Parathyroid adenoma (tissue), 2 donors: ENCODE measurements around the gene RABGAP1.

ENCODE experiments used
- H2AFZ ChIP-seq: fragments of 300-600 bp; sonication (generic); one replicate; pipeline ENCODE4 v1.7.0; 2017; ENCODE audit warnings: antibody characterized with exemption, mild to moderate bottlenecking
- H3K27ac ChIP-seq: fragments of 300-600 bp; sonication (generic); one replicate; pipeline ENCODE4 v1.7.0; 2017
- H3K27me3 ChIP-seq: fragments of 300-600 bp; sonication (generic); one replicate; pipeline ENCODE4 v1.7.0; 2017; ENCODE audit warnings: low read length; ENCODE audit not compliant: control insufficient read depth, insufficient read depth
- H3K36me3 ChIP-seq: fragments of 300-600 bp; sonication (generic); one replicate; pipeline ENCODE4 v1.7.0; 2017; ENCODE audit warnings: low read length; ENCODE audit not compliant: control insufficient read depth, insufficient read depth
- H3K4me1 ChIP-seq: fragments of 300-600 bp; sonication (generic); one replicate; pipeline ENCODE4 v1.7.0; 2017; ENCODE audit warnings: control low read depth
- H3K4me2 ChIP-seq: fragments of 300-600 bp; sonication (generic); one replicate; pipeline ENCODE4 v1.7.0; 2017; ENCODE audit warnings: low read length
- H3K4me3 ChIP-seq: fragments of 300-600 bp; sonication (generic); one replicate; pipeline ENCODE4 v1.7.0; 2017; ENCODE audit warnings: low read depth, low read length
- H3K79me2 ChIP-seq: fragments of 300-600 bp; sonication (generic); one replicate; pipeline ENCODE4 v1.7.0; 2017; ENCODE audit warnings: control low read depth
- H3K9ac ChIP-seq: fragments of 300-600 bp; sonication (generic); one replicate; pipeline ENCODE4 v1.7.0; 2017; ENCODE audit warnings: mild to moderate bottlenecking
- H3K9me3 ChIP-seq: fragments of 300-600 bp; sonication (generic); one replicate; pipeline ENCODE4 v1.7.0; 2017; ENCODE audit warnings: low read length; ENCODE audit not compliant: control insufficient read depth
- CTCF ChIP-seq: fragments of 300-600 bp; sonication (generic); IDR thresholded peaks from one replicate; pipeline ENCODE4 v1.7.0; 2017; ENCODE audit warnings: antibody characterized with exemption, mild to moderate bottlenecking
- donor health status: primary hyperparathyroidism.

The RABGAP1 gene

GRCh38 chr9:122940454-122940748, 419 bp upstream of the RABGAP1 start:
- no peak overlapping the region for H3K9ac ChIP-seq
- no peaks in the 10 kb centered on the region for H3K27me3 ChIP-seq
- no peaks in the 10 kb centered on the region for H3K9me3 ChIP-seq
- peak overlapping the region; percentile 42 for H3K27ac ChIP-seq
- peaks cover 3% of the 10 kb centered on the region for H3K4me1 ChIP-seq
- H3K4me3 ChIP-seq: peak overlapping the region; percentile 35
- H3K4me2 ChIP-seq: peak overlapping the region; percentile 62
- TF ChIP-seq CTCF: no peak
- peaks cover 21% of the 10 kb centered on the region for H3K79me2 ChIP-seq
- peak overlapping the region; percentile 80 for H2AFZ ChIP-seq
- no peaks in the 10 kb centered on the region for H3K36me3 ChIP-seq

- no peaks in the 10 kb centered on the region for H3K27me3 ChIP-seq
- no peak overlapping the region for H3K9ac ChIP-seq
- peak overlapping the region; percentile 77 for H3K27ac ChIP-seq
- peak overlapping the region; percentile 62 for H3K4me2 ChIP-seq
- peak overlapping the region; percentile 73 for H2AFZ ChIP-seq
- H3K9me3 ChIP-seq: no peaks in the 10 kb centered on the region
- peaks cover 3% of the 10 kb centered on the region for H3K4me1 ChIP-seq
- peaks cover 20% of the 10 kb centered on the region for H3K79me2 ChIP-seq
- no peak for TF ChIP-seq CTCF
- peak overlapping the region; percentile 91 for H3K4me3 ChIP-seq
- no peaks in the 10 kb centered on the region for H3K36me3 ChIP-seq
These were observed 888 bp downstream of the RABGAP1 start for GRCh38 chr9:122941582-122942234.

GRCh38 chr9:122944960-122945888, 4.4 kb downstream of the RABGAP1 start:
- TF ChIP-seq CTCF: no peak
- H2AFZ ChIP-seq: no peak overlapping the region
- H3K4me1 ChIP-seq: peaks cover 3% of the 10 kb centered on the region
- H3K9me3 ChIP-seq: no peaks in the 10 kb centered on the region
- H3K27me3 ChIP-seq: no peaks in the 10 kb centered on the region
- H3K79me2 ChIP-seq: peaks cover 29% of the 10 kb centered on the region
- H3K36me3 ChIP-seq: no peaks in the 10 kb centered on the region
- H3K4me2 ChIP-seq: no peak overlapping the region
- no peak overlapping the region for H3K9ac ChIP-seq
- no peak overlapping the region for H3K27ac ChIP-seq
- H3K4me3 ChIP-seq: no peak overlapping the region

GRCh38 chr9:122946461-122947005, 5.7 kb downstream of the RABGAP1 start:
- no peak overlapping the region for H3K27ac ChIP-seq
- H3K79me2 ChIP-seq: peaks cover 29% of the 10 kb centered on the region
- no peak overlapping the region for H3K9ac ChIP-seq
- no peaks in the 10 kb centered on the region for H3K36me3 ChIP-seq
- no peak overlapping the region for H3K4me3 ChIP-seq
- no peak overlapping the region for H2AFZ ChIP-seq
- no peaks in the 10 kb centered on the region for H3K27me3 ChIP-seq
- H3K4me1 ChIP-seq: no peaks in the 10 kb centered on the region
- H3K4me2 ChIP-seq: no peak overlapping the region
- no peak for TF ChIP-seq CTCF
- H3K9me3 ChIP-seq: no peaks in the 10 kb centered on the region
